NCI-H2081 (cell line): ENCODE measurements around the gene MLLT11.

Experiments
- DNase-seq, 2 experiments: peaks; one replicate each; lab custom pipeline; 2025; lab: John Stamatoyannopoulos, UW

The MLLT11 gene, protein sequence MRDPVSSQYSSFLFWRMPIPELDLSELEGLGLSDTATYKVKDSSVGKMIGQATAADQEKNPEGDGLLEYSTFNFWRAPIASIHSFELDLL

DNA sequence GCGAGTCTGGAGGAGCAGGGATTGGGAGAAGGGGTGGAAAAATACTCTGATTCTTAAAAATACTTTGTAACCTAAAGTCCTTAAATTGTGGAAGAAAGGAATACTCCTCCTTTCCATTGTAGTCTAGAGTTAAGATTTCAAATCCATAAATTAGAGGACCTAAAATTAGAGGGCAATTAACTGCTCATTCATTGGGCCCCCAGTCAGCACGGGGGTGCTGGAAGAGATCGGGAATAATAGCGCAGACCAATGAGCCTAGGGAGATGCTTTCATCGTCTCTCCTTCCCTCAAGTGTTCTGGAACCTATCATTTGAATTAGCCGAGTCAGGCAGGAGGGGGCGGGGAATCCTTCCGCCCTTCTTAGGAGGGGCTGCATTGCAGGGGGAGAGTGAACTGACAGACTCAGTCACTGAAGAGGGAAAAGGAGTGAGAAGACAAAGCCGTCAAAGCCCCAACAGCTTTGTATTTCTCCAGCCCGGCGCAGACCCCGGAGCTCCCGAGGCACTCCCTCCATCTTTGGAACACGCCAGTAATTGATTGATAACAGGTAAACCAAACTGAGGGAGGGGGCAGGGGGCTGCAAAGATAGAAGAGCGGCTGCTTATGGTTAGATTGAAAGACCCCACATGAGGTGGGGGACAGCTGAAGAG lies at the start of gene MLLT11:
Gene MLLT11 (plus strand): TSS at position 391 of the 650 bp plus-strand sequence. CDS start 6,828 bp downstream, outside the sequence.
- peak; percentile 78 to 90 for DNase-seq

DNA sequence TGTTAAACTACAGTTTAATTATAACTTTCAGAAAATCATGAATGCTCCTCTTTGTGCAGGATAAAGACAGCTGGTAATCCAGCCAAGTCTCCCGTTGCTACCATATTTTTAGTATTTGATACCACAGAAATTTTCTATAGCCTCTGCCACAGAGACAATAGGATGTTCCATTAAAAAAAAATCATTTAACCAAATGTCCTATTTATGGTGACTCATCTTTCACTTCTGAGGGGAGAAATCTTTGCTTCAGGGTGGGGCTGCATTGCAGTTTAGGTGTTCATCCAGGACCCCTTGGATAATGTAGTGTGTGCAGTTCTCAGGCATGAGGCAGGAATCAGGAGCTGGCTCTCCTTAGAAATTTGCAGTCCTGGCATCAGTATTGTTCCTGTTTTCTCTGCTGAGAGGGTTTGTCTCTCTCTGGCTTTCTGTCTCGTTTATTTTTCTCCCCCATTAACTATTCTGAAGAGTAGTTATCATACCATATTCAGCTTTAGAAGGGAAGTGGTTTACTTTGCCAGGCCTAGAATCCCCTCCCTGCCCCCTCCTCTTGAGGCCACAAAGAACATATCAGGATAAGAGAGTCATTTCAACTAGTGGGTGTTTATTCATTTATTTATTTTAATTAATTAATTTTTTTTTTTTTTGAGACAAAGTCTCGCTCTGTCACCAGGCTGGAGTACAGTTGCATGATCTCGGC lies 48.9 kb upstream of the MLLT11 start:
- DNase-seq = no peak

DNA sequence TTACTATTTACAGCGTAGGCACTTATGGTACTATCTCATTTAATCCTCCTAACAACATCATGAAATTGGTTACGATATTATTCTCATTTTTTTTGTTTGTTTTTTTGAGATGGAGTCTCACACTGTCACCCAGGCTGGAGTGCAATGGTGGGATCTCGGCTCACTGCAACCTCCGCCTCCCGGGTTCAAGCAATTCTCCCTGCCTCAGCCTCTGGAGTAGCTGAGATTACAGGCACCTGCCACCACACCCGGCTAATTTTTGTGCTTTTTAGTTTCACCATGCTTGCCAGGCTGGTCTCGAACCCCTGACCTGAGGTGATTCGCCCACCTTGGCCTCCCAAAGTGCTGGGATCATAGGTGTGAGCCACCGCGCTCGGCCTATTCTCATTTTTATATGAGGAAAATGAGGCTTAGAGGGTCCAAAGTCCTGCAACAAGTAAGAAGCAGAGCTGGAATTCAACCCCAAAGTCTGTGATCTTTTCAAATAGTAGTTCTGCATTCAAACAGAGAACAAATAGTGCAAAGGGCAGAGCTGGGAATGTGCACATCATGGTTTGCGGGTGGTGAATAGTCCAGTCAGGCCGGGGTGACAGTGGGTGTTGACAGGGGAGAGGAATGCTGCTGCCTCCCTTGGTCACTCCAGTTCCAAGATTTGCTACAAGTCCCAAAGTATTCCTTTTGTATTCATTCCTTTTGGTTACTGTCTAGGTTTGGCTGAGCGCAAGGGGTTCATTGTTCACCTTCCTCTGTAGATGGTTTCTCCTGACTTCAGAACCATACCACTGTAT lies 47.3 kb upstream of the MLLT11 start:
- no peak for DNase-seq

DNA sequence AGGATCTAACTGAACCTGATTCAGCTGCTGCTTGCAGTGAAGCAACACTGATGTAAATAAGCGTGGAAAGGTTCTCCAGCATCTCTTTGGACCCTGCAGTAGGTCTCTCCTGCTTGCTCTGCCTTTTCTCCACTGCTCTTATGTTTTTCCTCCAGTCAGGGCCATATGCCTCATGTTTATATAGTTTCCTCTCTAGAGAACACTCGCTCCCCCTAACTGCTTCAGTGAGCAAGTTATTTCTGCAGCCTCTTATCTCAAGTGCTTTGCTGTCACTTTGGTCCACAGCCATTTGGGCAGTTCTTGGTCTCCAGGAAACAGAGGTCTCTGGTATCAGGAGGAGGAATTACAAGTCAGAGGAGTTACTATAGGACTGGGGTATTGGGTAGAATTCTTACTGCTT lies 46.7 kb upstream of the MLLT11 start:
- no peak for DNase-seq

DNA sequence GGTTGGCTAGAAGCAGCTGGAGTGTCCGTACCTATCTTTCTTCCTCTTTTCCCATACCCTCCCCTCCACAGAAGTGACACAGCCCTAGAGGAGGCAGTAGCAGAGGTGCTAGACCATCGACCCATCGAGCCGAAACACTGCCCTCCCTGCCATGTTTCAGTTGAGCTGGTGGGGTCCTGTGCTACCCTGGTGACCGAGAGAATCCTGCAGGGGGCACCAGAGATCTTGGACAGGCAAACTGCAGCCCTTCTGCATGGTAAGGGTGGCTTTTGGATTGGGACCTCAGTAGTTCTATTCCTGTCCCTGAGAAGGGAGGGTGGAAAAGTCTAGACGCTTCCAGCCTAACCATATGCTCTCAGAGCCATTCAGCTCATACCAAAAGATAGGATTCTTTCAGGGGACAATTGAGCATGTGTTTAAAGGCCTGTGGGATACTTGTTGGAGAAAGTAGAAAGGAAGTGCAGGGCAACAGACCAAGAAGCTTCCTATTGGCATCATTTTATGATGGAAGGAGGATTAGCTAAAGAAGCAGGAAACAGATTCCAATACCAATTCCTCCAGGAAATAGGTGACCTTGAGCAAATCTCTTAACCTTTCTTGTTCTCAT lies 35.6 kb upstream of the MLLT11 start:
- peak; percentile 77 to 78 for DNase-seq

DNA sequence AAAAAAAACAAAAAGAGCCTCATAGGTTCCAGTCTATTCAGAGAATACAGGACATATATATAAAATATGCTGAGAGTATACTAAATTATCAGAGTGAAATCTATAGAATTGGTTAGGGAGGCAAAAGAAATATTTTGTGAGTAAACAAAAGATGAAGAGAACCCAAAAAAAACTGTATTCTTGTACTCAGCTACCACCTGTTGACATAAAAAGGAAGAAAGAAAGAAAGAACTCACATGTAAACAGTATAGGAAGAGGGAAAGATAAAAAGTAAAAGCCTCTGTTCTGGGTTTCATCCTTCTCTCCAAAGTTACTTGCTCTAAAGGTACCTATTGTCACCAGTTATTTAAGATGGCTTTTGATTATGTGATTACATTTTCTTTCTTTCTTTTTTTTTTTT lies 33.7 kb upstream of the MLLT11 start:
- DNase-seq = no peak

DNA sequence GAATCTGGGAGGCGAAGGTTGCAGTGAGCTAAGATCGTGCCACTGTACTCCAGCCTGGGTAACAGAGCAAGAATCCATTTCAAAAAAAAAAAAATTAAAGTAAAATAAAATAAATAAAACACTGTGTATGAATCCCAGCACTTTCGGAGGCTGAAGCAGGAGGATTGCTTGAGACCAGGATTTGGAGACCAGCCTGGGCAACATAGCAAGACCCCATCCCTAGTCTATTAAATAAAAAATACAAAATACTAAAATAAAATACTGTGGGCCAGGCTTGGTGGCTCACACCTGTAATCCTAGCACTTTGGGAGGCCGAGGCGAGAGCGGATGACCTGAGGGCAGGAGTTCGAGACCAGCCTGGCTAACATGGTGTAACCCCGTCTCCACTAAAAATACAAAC lies 28.0 kb upstream of the MLLT11 start:
- no peak for DNase-seq

DNA sequence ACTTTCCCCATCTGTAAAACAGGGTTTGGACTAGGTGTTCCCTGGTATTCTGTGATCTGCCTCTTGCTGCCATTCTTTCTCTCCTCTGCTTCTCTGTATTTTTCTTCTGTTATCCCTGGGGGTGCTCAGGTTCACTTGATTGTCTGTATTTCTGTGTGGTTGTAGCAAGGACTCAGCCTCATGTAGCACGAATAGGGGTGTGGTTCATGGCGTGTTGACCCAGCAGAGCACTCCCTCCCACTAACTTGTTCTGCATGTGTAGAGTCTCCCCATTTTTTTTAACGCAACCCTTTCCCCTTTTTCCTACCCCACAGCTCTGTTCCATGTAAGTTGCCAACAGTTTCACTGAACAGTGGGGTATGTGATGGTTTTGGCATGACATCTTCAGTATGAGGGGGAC lies 25.0 kb upstream of the MLLT11 start:
- DNase-seq = no peak

DNA sequence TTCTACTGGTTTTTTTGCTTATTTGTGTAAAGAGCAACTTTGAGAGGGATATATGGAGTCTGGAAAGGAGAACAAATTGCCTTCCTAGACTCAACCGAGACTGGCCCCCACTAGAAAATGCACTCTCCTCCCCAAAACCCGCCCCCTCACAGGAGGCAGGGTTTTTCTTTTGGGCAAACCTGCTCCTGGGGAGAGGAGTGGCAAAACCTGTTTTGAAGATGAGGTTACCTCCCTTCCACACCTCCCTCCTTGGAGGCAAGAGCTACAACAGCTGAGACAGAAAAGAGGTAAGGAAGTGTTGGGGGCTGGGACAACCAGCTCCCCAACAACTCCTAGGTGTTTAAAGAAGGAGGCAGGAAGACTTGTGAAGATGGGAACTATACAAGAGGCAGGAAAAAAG lies 23.8 kb upstream of the MLLT11 start, which contains the start of gene BNIPL:
Gene BNIPL (plus strand): TSS at position 231 of the 400 bp plus-strand sequence. CDS start 140 bp downstream, at position 371.
- DNase-seq = no peak

DNA sequence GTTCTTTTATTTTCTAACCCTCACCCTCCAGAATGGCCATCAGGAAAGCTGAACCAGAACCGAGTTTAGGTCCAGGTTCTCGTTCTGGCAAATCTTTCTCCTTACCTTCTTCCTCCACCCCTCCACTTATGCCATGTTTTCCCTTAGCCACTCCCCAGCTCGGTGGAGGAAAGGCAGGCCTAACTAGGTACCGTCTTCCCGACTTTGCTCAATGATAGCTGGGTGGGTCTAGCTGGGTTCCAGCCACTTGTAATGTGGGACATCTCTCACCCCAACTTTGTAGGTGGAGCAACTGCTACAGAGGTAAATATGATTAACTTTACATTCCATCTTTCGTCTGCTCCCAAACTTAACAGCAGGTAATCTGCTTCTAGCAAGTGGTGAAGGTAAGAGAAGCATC lies 23.2 kb upstream of the MLLT11 start:
- DNase-seq = no peak

DNA sequence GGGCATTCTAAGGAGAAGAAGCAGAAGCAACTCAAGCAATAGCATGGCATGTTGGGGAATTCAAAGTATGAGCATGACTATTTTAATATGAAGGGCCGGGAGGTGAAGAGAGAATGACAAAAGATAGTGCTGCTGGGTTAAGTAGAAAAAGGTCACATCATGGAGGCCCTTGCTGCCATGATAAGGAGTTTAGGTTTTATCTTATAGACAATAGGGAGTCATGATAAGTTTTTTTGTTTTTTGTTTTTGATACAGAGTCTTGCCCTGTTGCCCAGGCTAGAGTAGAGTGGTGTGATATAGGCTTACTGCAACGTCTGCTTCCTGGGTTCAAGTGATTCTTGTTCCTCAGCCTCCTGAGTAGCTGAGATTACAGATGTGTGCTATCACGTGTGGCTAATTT lies 20.7 kb upstream of the MLLT11 start:
- DNase-seq = no peak

DNA sequence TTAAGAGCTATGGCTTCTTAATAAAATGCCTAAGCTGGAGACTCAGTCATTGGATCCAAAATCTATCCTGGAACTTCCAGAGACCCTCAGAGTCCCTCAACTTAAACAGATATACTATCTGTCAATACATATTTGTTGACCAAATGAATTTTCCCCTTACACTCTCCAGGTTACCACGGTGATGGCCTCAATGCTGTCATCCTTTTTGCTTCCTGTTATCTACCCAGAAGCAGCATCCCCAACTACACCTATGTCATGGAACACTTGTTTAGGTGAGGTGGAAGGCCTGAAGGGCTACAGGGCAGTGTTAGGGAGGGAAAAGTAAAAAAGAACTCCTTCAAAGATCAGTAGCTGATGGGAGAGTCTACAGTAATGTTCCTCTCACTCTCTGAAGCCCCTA lies 17.0 kb upstream of the MLLT11 start:
- DNase-seq = no peak

DNA sequence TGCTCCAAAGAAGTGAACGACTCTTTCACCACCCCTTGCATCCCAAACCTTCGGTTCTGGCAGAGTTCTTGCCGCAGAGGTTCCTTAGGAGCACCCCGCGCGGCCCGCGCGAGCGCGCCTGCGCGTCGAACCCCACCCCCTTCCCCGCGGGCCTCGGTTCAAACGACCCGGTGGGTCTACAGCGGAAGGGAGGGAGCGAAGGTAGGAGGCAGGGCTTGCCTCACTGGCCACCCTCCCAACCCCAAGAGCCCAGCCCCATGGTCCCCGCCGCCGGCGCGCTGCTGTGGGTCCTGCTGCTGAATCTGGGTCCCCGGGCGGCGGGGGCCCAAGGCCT lies 12.6 kb upstream of the MLLT11 start, which contains the start of gene C1orf56:
Gene C1orf56 (plus strand): TSS at position 161 of the 334 bp plus-strand sequence. CDS start 97 bp downstream, at position 258.
- DNase-seq = peak; percentile 81 to 87

DNA sequence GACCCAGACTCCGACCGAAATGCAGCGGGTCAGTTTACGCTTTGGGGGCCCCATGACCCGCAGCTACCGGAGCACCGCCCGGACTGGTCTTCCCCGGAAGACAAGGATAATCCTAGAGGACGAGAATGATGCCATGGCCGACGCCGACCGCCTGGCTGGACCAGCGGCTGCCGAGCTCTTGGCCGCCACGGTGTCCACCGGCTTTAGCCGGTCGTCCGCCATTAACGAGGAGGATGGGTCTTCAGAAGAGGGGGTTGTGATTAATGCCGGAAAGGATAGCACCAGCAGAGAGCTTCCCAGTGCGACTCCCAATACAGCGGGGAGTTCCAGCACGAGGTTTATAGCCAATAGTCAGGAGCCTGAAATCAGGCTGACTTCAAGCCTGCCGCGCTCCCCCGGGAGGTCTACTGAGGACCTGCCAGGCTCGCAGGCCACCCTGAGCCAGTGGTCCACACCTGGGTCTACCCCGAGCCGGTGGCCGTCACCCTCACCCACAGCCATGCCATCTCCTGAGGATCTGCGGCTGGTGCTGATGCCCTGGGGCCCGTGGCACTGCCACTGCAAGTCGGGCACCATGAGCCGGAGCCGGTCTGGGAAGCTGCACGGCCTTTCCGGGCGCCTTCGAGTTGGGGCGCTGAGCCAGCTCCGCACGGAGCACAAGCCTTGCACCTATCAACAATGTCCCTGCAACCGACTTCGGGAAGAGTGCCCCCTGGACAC lies 12.1 kb upstream of the MLLT11 start:
- peak; percentile 75 for DNase-seq

DNA sequence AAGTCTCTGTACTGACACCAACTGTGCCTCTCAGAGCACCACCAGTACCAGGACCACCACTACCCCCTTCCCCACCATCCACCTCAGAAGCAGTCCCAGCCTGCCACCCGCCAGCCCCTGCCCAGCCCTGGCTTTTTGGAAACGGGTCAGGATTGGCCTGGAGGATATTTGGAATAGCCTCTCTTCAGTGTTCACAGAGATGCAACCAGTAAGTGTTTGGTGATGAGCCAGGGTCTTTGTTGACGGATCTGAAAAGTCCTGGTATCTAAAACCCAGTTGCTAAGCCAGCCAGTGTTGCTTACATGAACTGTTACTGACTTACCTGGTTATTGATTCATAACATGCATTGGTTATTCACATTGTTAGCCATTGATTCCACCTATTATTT lies 11.6 kb upstream of the MLLT11 start:
- DNase-seq = no peak

DNA sequence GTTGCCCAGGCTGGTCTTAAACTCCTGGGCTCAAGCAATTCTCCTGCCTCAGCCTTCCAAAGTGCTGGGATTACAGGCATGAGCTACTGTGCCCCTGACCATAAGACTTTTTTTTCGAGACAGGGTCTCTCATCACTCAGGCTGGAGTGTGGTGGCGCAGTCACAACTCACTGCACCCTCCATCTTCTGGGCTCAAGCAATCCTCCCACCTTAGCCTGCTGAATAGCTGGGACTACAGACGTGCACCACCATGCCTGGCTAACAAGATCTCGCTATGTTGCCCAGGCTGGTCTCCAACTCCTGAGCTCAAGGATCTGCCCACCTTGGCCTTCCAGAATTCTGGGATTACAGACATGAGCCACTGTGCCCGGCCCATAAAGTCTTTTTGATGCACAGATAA lies 10.7 kb upstream of the MLLT11 start:
- DNase-seq = no peak

DNA sequence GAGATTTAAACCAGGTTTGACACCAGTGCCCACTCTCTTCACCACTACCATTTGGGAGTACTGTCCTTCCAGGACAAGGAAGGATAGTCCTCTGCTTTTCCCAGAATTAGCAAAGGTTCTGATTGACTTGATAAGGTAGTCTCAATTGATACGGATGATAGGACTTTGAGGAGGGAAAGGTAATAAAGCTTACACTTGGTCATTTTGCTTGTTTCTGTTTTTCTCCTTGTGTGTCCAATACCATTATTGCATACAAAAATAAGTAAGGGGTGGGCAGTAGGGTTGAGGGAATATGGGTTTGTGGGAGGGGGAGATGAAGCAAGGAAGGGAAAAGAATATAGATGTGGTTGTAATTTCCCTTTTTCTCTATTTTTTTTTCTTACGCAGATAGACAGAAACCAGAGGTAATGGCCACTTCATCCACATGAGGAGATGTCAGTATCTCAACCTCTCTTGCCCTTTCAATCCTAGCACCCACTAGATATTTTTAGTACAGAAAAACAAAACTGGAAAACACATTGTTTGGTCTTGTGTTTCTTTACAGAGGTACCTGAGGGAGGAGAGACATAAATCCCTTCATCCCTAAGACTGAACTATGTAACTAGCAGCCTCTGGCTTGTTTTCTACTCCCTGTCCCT lies 10.0 kb upstream of the MLLT11 start:
- no peak for DNase-seq

DNA sequence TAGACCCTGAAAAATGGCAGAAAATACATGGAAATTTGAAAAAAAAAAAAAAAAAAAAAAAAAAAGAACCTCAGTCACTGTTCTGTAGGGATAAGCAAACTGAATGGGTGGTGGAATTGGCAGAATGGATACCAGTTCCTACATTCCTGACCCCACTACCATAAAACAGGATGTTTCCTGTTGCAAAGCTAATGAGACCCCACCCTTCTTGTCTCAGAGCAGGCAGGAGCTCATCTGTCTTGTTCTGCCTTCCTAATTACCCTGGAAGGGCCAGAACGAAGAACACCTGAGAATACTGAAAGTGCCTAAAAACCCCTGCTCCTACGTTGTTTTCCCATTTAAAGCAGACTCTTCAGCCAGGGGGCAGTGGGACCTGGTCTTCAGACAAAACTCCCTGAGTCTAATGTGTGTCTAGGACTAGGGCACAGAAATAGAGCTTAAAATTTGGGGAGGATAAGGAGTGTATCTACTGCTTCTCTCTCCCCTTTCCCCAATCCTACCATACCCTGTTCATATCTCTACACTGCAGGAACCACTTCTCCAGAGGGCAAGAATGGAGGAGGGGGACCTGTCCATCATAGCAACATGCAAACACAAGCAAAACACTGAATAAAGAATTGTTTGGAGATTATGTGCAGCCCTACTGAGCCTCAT lies 8.7 kb upstream of the MLLT11 start:
- no peak for DNase-seq

DNA sequence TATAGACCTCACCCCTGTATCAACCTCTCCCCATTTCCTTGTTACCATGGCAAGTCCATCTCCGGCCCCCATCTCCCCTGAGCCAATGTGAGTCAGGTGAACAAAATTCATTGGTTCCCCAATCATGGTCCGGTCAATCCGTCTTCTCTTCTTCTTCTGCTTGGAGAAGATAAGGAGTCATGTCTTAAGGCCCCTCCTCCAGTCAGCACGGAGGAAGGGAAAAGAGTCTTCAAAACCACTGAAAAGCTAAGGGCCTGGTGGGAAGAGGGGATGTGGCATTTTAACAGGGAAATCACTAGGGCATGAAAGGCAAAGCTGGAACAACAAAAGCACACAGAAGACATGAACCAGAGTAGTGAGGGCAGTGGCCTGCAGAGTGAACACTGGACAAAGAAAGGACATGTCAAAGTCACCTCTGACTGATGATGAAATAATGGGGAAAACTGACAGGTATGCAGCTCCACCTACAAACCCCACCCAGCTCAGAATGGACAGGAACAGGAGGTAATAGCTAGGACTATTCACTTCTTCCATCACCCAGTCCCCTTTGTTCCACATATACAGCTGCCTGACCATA lies 5.1 kb upstream of the MLLT11 start:
- no peak for DNase-seq

DNA sequence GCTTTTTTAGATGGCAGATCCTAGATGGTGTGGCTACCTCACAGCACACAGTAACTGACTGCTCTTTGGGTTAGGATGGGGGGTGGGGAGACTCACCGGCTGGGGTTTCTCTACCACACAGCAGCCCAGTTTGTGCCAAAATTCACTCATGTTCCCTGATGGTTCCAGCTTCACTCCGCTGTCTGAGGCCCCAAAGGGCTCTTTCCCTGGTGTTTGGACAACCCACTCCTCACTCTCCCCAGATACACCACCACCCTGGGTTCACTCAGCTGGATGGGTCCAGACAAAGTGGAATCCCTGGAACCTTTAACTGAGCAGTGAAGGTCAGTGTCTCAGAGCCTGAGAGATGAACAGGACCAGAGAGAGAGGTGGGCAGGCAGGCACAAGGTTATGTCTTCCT lies 4.6 kb upstream of the MLLT11 start:
- DNase-seq = no peak
